HG02885 (cell line): ENCODE data around the gene VSTM2B.
"Not testable (repeated sequence)": the region's sequence is repeated elsewhere in the genome, so short reads cannot be mapped to it uniquely, and the experiment has no call there.

Experiments used
- ATAC-seq: cut with Tn5 transposase; IDR thresholded peaks from one replicate; pipeline ENCODE4 v1.9.1; 2021; ENCODE audit warnings: mild to moderate bottlenecking; ENCODE audit not compliant: unreplicated experiment, poor library complexity

Gene VSTM2B

GRCh38 chr19:29525901-29526729 lies at the start of gene VSTM2B:
Gene VSTM2B, plus strand, starts transcription at chr19:29525994. Its CDS starts 590 bp downstream, at chr19:29526584.
- ATAC-seq, result no peak

DNA sequence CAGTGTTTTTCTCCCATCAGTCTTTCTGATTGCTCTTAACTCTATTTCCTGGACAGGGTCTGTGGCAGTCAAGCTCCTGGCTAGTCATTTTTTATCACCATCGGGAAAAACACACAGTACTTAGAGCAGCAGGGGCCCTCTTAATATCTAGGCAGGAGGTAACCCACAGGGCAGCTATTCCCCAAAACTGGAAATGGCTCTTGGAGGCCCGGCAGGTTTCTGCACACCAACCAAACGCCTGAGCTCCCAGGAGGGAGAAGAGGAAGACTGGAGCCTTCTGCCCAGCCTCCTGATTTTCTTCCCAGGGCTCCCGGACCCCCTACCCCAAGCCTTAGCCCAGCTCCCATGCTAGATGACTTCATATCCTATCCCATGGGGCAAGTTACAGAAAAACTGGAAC lies 49.3 kb upstream of the VSTM2B start:
- no peak for ATAC-seq

- ATAC-seq, result no peak
Measured at GRCh38 chr19:29477831-29478577, 47.8 kb upstream of the VSTM2B start.

GRCh38 chr19:29478578-29479565 lies 46.9 kb upstream of the VSTM2B start:
- ATAC-seq, result no peak

- no peak for ATAC-seq
Measured at GRCh38 chr19:29479941-29480340, 45.9 kb upstream of the VSTM2B start.

- ATAC-seq, result no peak
Measured at GRCh38 chr19:29480507-29480906, 45.3 kb upstream of the VSTM2B start.

DNA sequence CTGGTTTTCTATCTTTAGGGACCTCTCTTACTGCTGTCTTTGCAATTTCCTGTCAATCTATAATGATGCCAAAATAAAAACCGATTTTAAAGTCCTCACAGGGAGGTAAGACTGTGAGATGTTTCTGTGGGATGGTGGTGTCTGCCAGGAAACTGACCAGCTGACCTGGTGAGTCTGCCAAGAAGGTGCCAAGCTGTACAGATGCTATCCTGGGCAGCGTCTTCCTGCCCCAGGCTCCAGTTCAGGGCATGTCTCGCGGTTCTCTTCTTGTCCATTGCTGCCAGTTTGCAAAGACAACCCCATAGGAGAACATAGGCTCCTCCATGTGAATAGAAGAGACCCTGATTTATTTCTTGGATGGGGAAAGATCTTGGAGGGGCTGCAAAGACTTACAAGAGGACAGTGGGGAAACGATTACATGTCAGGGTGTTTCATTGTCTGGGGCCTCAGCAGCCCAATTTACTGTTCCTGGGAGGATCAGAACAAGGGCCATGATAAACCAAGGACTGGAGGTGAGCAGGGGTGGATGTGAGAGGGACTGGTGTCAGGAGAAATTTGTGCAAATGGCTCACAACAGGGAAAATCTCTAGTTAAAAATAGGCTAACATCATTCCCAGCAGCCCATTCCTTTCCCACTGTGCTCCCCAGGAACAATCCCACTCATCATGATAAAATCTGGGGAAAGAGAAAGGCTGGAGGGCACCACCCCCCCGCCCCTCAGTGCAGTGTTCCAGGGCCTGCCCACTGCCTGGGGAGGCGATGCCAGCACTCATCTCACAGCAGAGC lies 42.7 kb upstream of the VSTM2B start:
- no peak for ATAC-seq

DNA sequence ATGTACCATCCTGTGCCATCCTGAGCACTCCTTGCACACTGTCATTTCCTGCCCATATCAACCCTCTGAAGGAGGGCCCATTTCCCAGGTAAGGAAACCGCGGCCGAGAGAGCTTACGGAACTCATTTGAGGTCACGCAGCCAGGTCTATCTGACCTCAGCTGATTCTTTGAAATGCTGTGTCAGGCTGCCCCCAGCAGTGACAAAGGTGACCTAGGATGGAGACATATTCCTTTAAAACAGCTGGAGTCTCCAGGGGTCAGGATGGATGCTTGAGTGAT lies 42.2 kb upstream of the VSTM2B start:
- no peak for ATAC-seq

DNA sequence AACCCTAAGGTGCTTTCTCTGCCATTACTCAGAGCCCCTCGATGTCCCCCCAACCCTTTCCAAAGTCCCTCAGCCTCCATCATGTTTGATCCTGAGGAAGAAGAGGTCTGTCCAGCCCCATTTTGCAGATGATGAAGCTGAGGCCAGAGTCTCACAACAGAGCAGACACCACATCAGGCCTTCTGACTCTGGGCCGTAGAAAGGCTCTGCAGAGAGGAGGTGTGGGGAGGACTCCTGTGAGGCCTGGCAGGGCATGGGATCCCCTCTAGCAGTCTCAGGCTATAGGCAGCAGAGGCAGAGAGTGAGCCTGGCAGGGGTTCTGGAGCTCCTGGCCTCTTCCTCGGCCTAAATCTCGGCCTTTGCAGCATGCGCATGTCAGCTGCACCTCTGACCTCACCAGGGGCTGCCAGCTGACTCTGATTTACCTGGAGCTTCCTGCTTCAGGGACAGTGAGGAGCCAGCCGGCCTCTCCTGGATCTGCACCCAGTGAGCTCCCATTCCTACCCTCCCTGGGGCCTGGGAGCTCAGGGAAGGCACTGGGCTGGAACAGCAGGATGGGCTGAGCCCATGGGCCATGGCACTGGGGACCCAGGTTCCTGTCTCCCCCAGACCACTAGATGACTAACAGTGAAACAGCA lies 41.7 kb upstream of the VSTM2B start:
- no peak for ATAC-seq

GRCh38 chr19:29484876-29485275 lies 40.9 kb upstream of the VSTM2B start:
- ATAC-seq, result no peak

DNA sequence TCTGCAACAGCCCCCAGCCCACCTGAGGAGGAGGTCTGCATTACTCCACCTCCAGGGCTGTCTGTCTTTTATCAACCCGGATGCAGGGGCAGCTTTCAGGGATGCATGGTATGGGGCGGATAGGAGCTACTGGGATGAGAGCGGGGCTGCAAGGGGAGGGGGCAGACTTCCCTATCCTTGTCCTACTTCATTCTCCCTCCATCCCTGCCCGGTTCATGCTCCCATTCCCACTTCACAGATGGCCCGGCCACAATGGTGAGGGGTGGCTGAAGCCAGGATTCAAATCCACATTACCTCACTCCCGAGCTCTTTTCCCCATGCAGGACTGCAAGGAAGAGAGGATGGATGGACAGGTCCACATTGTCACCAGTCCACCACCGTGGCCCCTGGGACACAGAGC lies 40.5 kb upstream of the VSTM2B start:
- no peak for ATAC-seq

DNA sequence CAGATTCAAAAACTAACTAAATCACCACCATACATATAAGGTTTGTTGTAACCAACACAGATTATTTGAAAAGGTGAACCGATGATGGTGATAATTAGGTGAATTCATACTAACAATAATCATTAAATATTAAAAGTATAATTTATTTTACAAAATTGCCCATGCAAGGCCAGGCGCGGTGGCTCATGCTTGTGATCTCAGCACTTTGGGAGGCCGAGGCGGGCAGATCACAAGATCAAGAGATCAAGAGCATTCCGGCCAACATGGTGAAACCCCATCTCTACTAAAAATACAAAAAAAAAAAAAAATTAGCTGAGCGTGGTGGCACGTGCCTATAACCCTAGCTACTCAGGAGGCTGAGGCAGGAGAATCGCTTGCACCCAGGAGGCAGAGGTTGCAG lies 38.8 kb upstream of the VSTM2B start:
- not testable (repeated sequence) for ATAC-seq

DNA sequence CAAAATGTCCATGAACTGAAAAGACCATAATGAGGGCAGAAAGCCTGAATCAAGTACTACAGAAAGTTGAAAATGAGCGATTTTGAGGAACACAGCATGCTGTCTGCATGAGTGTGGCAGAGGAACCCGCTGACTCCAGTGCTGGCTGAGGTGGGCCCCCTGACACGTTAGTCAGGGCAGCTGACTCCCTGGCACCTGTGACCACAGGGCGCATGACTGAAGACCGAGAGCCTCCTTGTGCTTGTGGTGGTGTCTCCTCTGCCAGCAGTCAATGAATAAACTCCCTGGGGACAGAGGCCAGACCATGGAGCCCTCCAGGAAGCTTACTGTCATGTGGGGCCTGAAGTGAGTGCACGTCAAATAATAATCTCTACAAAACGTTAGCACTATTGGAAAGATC lies 38.4 kb upstream of the VSTM2B start:
- no peak for ATAC-seq

GRCh38 chr19:29488316-29488715 lies 37.5 kb upstream of the VSTM2B start:
- ATAC-seq, result no peak

DNA sequence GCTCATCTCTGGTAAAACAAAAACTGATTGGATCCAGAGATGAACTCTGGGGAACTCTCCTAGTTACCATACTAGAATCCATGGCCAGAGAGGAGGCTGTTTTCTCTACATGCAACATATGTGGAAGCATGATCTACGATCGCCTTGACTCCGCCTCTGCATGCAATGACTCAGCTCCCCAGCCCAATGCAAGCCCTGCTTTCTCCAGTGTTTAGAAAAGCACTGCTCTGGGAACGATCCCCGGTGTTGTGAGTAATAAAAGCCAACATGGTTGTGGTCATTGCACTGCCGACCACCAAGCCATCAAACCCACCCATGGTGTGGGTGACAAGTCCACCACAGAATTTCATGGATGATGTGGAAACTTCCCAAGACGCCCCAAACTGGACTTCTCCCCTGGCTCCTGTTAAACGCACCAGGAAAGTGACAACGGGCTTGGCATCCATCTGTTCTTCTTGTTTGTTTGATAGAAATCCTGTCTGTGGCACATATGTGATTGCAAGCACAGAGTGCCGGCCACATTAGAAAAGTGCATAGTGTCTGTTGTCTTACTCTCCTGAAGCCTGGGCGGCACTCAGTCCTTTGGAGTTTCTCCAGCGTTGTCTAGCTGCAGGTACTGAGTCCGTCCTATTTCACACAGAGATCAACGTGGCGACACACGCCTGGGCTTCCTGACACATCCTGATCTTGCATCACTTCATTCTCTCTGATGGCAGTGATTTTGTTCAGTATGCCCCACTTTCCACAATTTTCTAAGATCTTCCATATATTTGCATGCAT lies 36.4 kb upstream of the VSTM2B start:
- no peak for ATAC-seq

DNA sequence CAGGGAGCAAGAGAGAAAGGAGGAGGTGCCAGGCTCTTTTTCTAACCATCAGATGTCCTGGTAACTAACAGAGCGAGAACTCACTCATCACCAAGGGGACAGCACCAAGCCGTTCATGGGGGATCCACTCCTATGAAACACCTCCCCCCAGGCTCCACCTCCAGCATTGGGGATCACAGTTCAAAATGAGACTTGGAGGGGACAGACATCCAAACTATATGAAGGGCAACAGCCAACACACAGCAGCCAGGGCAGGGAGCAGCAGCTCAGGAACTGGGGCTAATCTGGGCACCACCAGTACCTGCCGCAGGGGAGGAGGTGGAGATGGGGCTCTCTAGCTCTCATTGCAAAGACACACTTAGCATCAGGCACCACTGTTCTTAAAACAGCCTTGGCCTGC lies 34.3 kb upstream of the VSTM2B start:
- no peak for ATAC-seq

GRCh38 chr19:29491995-29492577 lies 33.7 kb upstream of the VSTM2B start:
- no peak for ATAC-seq

- no peak for ATAC-seq
Measured at GRCh38 chr19:29492769-29493168, 33.0 kb upstream of the VSTM2B start.
